GF-D8 (cell line): ENCODE measurements around the gene TSPOAP1.
"Not testable (repeated sequence)": the region's sequence is repeated elsewhere in the genome, so short reads cannot be mapped to it uniquely, and the experiment has no call there.

Experiments
- DNase-seq: peaks from one replicate; lab custom pipeline; 2025; lab: John Stamatoyannopoulos, UW

Gene TSPOAP1

GRCh38 chr17:58341136-58341860 is 12.7 kb upstream of the TSPOAP1 start:
- DNase-seq: not testable (repeated sequence)

DNA sequence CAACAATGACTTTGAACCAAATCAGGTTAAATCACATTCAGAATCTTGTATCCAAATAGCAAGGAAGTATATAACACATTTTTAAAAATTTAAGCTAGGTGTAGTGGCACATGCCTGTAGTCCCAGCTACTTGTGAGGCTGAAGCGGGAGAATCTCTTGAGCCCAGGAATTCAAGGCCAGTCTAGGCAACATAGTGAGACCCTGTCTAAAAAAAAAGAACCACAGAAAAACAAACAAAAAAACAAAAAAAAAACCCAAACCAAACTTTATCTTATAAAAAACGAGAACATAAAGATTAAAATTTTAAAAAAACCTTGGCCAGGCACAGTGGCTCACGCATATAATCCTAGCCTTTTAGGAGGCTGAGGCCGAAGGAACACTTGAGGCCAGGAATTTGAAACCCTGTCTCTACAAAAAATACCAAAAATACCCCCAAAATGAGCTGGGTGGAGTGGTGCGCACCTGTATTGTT is 11.8 kb upstream of the TSPOAP1 start:
- DNase-seq: no peak

GRCh38 chr17:58339755-58340404 is 11.3 kb upstream of the TSPOAP1 start:
- no peak for DNase-seq

- DNase-seq: peak; percentile 81
Measured at GRCh38 chr17:58338841-58339754, 10.5 kb upstream of the TSPOAP1 start.

DNA sequence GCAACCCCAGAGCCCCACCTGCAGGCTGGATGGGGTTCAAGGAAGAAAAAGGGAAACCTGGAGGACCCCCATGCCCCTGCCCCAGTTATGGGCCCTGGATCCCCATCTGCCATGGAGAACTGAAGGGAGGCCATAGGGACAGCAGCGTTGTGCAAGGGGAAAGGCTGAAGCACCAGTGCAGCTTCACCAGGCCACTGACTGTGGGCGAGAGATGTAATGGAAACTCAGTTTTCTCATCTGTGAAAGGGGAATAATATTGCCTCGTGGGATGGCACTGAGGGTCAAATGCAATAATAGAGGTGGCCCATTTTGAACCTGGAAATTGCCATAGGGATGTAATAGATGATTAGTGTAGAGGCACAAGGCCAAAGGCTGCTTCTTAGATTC is 9.9 kb upstream of the TSPOAP1 start:
- DNase-seq: no peak

- DNase-seq: peak; percentile 88
Measured at GRCh38 chr17:58337600-58338453, 9.2 kb upstream of the TSPOAP1 start.

- peak; percentile 72 for DNase-seq
Measured at GRCh38 chr17:58337210-58337599, 8.6 kb upstream of the TSPOAP1 start.

DNA sequence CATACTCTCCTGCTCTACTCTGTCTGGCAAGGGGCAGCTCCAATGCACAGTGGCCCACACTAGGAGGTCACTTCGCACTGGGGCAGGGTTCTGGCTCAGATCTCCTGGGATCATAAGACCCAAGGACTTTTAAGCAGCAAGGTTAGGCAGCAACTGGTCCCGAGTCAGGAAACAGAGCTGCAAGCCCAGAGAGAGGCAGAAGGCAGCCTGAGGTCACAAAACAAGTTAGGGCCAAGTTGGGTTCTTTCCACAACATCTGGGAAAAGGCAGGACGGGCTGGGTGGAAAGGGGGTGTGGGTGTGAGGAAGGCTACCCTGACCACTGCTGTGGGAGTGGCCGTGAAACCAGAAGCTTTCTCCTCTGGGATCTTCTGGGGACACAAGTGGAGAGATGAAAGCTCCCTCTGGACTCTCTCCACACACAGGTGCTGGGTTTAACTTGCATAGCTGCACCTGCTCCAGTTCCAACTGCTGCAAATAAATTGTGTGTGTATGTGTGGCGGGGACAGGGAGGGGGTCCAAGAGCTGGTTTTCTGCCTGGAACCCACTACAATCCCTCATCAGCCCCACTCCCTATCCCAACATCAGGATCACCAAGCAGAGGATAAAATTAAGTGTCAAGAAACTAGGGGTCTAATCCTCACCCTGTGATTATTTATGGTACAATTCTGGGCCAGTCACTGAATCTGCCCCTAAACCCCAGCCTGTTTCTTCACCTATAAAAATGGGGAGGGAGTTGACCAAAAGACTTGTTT is 8.0 kb upstream of the TSPOAP1 start:
- peak; percentile 51 for DNase-seq

GRCh38 chr17:58335779-58336455 is 7.3 kb upstream of the TSPOAP1 start:
- peak; percentile 95 for DNase-seq

DNA sequence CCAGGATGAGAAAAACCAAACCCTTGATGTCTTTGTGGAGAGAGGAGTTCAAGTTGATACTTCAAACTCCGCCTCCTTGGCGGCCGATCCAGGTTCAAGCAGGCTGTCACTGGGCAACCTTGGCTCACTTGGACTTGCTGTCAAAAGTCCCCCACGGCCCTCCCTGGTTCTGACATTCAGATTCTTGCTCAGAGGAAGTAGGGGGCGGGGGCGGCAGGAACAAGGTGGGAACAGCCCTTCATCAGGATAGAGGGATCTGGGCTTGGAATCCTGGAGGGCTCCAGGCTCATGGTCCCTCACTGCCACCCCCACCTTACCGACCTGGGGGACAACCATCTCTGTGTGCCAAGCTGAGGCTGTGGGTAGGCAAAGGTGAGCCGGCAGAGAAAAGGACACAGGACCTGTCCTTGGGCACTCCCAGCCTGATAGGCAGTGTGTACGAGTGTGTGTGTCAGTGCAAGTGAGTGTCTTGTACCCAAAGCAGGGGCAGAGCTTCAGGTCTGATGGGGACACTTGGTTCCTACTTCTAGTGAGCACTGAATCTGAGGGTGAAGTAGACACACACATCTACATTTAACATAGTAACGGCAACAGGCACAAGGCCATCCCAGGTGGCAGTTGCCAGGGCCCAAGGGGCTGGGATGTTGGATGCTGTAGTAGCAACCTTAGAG is 6.6 kb upstream of the TSPOAP1 start:
- peak; percentile 51 for DNase-seq

GRCh38 chr17:58334661-58335060 is 6.1 kb upstream of the TSPOAP1 start:
- no peak for DNase-seq

- DNase-seq: no peak
Measured at GRCh38 chr17:58334256-58334655, 5.7 kb upstream of the TSPOAP1 start.

DNA sequence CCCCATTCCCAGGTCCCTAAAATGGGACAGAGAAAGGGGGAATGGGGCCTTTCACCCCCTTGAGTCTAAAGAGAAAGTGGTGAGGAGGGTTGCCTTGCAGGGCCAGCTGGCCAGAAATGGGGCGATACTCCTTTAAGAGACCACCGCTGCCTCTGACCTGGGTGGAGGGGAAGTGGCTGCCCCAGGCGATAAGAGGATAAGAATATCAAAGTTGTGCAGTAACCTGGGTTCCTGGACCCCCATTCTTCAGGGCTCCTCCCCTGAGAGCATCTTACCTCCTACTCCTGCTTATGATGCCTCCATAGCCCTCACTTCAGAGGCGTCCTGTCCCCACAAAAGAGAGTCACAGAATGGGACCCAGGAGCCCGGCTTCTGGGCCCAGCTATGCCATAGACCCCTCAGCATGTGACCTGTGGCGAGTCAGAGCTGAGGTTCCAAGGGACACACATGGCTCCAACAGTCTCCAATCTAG is 5.2 kb upstream of the TSPOAP1 start:
- peak; percentile 66 for DNase-seq

GRCh38 chr17:58332778-58333735 is 4.5 kb upstream of the TSPOAP1 start:
- peak; percentile 79 for DNase-seq

DNA sequence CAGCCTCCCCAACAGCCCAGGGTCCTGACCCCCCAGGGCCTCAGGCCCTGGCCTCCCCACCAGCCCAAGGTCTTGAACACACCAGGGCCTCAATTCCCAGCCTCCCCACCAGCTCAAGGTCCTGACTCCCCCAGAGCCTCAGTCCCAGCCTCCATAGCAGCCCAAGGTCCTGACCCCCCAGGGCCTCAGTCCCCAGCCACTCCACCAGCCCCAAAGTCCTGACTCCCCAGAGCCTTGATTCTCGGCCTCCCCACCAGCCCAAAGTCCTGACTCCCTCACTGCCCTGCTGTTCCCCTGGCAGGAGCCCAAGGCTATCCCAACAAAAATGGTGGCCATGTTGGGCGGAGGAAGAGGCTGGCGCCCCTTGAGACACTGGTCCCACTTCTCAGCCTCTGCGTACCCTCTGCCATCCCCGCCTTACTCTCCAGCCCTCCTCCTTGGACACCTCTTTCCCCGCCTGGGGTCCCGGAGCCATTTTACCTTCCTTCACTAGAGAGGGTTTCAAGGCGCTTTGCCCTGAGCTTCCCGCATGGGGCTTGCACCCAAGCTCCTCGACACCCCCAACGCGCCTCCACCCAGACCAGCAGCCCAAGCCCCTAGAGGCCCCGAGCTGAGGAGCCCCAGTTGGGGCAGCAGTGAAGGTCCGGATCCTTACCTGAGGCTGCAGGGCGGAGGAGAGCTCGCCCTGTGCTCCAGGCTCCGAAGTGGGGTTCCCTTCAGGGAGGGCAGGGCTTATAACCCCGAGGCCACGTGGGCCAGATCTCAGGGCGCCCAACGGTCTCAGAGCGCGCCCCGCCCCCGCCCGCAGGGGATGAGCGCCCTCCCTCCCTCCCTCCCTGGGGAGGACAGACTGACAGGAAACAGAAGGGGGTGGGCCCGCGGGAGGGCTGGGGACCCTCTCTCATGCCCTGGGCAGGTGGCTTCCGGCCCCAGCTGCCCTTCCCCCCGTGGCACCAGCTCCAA is 3.5 kb upstream of the TSPOAP1 start:
- peak; percentile 89 for DNase-seq

DNA sequence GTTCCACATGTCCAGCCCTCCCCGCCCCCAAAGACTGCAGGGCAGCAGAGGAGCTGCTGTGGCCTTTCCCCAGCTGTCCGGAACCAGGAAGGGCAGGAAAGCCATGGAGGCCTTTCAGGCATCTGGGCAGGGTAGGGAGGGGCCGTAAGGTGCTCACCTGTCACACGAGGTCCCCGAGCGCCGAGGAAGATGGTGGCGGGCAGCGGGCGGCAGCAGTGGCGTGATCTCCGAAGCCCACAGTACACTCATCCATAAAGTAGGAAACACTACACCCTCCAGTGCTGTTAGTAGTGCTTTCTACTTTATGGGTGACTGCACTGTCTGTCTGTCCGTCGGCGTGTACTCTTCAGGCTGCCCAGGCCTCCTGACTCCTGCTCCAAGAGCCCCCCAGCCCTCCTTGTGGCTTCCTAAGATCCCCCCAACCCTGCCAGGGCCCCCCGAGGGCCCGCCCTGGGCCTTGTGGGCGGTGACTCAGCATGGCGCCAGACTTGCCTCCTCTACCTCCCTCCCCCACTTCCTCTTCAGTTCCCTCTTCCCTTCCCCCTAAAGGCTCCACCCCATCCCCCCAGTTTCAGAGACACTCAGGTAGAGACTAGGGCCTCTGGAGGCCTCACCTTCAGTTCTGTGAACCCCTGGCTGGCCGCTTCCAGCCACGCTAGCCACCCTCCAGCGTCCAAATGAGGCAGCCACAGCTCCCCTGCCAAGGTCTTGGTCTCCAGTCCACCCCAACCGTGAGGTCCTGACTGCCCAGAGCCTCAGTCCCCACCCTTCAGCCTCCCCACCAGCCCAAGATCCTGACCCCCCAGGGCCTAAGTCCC is 2.6 kb upstream of the TSPOAP1 start:
- peak; percentile 46 for DNase-seq
